HG02642 (cell line): Measurements from ENCODE around the gene ATG16L2.
"Not testable (repeated sequence)": the region's sequence is repeated elsewhere in the genome, so short reads cannot be mapped to it uniquely, and the experiment has no call there.

Source experiments
- ATAC-seq: cut with Tn5 transposase; IDR thresholded peaks from one replicate; pipeline ENCODE4 v1.9.1; 2021; ENCODE audit warnings: mild to moderate bottlenecking; ENCODE audit not compliant: unreplicated experiment, poor library complexity

The ATG16L2 gene

GRCh38 chr11:72799441-72799840 lies 14.8 kb upstream of the ATG16L2 start:
- no peak for ATAC-seq

- no peak for ATAC-seq
These were observed 11.4 kb upstream of the ATG16L2 start for GRCh38 chr11:72802822-72803221.

GRCh38 chr11:72805216-72805615 lies 9.0 kb upstream of the ATG16L2 start:
- no peak for ATAC-seq

- ATAC-seq = not testable (repeated sequence)
These were observed 7.8 kb upstream of the ATG16L2 start for GRCh38 chr11:72806378-72806777.

- ATAC-seq = no peak
These were observed 7.1 kb upstream of the ATG16L2 start for GRCh38 chr11:72807021-72807693.

DNA sequence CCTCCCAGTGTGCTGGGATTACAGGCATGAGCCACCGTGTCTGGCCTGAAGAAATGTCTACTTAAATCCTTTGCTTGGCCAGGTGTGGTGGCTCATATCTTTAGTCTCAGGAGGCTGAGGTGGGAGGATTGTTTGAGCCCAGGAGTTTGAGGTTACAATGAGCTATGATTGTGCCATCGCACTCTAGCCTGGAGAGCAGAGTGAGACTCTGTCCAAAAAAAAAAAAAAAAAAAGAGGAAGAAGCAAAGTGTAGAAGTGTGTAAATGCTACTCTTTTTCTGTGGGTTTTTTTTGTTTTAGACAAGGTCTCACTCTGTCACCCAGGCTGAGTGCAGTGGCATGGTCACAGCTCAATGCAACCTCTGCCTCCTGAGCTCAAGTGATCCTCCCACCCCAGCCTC lies 6.4 kb upstream of the ATG16L2 start:
- ATAC-seq = no peak

- ATAC-seq = no peak
These were observed 5.8 kb upstream of the ATG16L2 start for GRCh38 chr11:72808331-72808798.

GRCh38 chr11:72811686-72812085 lies 2.5 kb upstream of the ATG16L2 start:
- not testable (repeated sequence) for ATAC-seq

DNA sequence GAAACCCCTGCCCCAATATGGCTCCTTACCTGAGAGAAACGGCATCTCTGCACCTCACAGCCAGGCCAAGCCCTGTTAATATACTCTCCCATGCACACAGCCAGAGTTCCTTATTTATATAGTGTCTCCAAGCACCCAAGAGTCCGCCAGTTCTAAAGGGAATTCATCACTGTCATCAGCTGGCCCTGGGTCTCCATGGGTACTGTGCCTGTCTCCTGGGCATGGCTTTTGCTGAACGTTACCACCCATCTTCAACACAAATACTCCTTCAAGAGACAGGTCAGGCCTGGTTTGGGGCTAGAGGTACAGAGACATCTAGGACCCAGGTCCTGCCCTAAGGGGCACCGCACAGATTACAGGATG lies 1.6 kb upstream of the ATG16L2 start:
- no peak for ATAC-seq

- ATAC-seq = peak; percentile 23
These were observed 1.1 kb upstream of the ATG16L2 start for GRCh38 chr11:72812967-72813739.

GRCh38 chr11:72813740-72814285 lies 398 bp upstream of the ATG16L2 start:
- peak; percentile 59 for ATAC-seq

- ATAC-seq = no peak
These were observed 953 bp downstream of the ATG16L2 start for GRCh38 chr11:72815110-72815618.

- no peak for ATAC-seq
These were observed 2.3 kb downstream of the ATG16L2 start for GRCh38 chr11:72816404-72816990.

- ATAC-seq = no peak
These were observed 3.8 kb downstream of the ATG16L2 start for GRCh38 chr11:72817966-72818365.

- ATAC-seq = no peak
These were observed 4.8 kb downstream of the ATG16L2 start for GRCh38 chr11:72818971-72819370.

- no peak for ATAC-seq
These were observed 6.4 kb downstream of the ATG16L2 start for GRCh38 chr11:72820439-72821139.

GRCh38 chr11:72821221-72821919 lies 7.2 kb downstream of the ATG16L2 start:
- no peak for ATAC-seq

DNA sequence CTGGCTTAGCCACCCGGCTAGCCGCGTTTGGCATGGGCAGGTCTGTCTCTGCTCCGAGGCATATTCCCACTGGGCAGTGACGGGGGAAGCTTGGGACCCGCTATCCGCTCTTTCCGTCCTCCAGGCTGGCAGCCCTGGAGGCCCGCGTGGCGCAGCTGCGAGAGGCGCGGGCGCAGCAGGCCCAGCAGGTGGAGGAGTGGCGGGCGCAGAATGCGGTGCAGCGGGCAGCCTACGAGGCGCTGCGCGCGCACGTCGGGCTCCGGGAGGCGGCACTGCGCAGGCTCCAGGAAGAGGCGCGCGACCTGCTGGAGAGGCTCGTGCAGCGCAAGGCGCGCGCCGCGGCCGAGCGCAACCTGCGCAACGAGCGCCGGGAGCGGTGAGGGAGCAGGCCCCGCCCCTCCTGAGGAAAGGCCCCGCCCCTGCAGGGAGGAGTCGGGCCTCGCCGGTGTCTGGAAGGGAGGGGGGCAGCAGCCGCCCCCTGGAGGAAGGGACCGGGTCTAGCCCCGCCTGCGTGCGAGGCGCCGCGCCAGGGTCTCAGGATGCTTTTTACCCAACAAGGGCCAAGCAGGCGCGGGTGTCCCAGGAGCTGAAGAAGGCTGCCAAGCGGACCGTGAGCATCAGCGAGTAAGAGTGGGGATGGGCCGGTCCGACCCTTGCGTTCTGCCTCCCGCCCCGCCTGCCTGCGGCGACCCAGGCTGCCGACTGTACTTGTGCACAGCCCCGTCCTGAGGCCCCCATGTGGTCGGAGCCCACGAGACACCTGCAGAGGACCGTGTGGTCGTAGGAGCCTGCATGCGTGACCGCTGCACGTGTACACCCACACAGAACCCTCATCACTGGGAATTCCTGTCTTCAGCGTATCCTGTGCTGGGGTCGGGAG lies 7.9 kb downstream of the ATG16L2 start:
- ATAC-seq = no peak
